Measurements from ENCODE around the gene SIX3.
A peak's percentile ranks its signal among the peaks of the same experiment; 100 is the strongest.

The SIX3 gene

DNA sequence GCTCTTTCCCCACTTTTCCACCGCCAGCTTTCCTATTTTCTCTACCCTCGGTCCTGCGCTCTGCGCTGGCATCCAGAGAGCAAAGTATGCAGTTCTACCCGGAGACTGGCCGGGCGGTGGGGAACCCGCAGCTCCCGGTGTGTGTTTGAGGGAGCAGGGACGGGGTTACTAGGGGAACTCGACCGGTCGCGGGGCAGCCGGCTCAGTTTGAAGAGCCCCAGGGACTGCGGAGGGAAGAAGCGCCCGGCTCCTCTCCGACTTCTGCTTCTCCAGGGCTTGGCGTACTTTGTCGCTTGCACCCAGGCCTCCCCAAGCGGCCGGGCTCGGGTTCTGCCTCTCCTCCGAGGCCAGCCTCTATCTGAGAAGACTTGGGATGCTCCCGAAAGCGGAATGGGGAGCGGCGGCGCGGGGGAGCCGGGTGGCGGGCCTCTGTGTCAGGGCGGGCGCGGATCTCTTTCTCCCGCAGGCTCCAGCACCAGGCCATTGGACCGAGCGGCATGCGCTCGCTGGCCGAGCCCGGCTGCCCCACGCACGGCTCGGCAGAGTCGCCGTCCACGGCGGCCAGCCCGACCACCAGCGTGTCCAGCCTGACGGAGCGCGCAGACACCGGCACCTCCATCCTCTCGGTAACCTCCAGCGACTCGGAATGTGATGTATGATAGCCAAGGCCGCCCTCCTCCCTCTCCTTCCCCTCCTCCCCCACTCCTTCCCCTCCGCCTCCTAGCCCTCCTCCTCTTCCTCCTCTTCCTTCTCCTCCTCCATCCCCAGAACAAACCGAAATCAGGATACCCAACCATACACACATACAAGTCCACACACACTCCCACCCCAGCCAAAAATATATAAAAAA is 2.8 kb downstream of the SIX3 start:
- no peak for DNase-seq

DNA sequence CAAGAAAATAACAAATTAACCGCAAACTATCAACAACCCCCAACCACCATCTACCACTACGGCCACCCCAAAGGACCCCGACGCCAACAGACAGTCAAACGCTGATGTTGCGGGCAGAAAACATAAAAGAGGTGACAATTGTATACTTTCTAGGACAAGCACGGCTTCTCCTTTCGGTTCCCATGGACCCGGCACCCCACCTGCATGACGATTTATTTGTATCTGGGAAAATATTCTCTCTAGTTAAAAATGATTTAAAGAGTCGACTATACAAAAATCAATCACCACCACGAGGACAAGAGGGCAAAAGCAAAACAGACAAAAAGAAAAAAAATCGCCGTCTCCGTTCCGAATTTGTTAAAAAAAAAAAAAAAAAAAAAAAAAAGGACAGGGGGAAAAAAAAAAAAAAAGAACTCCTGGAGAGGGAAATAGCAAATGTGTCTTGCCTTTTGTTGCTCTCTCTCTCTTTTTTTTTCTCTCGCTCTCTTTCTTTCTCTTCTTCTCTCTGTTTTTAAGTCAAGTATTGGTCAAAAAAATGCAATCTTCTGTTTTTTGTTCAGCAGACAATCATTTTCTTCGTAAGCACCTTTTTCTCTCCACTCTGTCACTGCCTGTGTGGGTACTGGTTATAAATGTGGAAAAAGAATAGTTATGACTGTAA is 3.6 kb downstream of the SIX3 start:
- DNase-seq, result no peak

GRCh38 chr2:44945676-44946371 is 4.3 kb downstream of the SIX3 start:
- no peak for DNase-seq

DNA sequence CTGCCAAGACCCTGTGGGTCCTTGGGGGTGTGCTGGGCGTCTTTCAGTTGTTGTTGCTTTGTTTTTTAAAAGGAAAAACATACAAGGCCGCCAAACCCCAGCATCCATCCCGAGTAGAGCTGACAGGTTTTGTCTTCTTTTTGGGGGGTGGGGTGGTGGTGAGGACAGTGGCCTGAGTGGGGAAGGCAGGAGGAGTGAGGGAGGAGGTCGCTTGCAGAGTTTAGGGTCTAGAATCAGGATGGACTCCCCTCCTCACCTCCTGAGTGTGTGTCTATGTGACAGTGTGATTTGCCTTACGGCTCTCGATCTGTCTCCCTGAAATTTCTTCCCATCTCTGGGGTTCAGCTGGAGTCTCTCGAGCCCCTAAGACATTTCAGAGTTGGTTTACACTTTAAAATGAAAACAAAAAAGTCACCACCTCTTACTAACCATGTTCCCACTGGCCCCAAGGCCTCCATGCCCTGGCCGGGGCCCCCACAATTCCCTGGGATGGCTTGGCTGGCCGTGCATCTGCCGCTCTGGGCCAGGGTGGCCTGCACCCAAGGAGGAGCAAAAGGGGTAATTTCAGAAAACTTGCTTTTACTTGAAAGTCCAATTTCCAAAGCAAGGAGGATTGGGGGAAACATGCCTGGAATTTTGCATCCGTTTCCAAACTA is 5.0 kb downstream of the SIX3 start:
- DNase-seq, result no peak

DNA sequence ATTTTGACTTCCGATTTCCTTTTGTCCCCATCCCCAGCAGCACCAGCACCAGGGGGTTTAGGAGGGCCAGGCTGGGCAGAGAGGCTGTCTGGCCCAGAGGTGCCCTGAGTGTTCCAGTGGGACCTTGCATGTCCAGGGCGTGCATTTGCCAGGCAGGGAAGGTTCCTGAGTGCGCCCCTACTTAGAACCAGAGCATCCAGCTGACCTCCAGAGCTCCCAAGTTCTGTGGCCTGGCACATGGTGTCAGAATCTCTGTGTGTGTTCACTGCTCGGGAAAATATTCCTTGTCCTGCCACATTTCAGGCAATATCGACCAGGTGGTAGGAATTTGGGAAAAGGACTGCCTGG is 5.5 kb downstream of the SIX3 start:
- no peak for DNase-seq

GRCh38 chr2:44948565-44949328 is 7.2 kb downstream of the SIX3 start:
- DNase-seq, result no peak

DNA sequence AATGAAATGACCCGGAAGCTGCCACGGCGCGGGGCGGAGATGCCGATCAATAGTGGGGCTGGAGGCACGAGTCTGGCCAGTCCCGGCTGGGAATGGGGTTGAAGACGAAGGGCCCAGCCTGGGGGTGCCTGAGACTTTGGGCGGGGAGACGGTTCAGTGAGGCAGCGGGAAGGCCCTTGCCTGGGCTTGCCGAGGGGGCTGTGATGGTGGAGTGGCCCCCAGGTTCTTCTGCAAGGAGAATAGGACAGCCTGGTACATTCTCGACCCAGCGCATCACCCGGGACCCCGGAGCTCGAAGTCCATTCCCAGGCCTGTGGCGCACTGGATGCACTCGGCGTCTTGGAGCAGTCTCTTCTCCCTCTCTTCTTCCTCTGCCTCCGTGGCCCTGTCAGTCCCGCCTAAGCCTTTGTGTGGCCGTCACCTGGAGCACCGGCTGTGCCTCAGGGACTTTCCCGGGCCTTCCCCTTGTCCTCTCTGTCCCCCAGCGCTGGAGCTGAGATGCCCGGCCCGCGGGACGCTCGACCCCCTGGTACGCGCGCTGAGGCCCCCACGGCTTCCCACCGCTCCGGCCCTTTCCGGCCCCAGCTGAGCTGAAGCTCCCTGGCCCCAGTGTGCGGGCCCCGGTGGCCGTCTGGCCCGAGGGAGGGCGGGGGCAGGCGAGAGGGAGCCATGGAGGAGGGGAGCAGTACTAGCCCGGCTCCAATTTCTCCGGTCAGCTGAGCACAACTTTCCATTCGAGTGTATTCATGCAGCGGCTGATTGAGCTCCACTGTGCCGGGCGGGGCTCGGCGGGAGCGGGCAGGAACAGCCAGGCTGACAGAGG is 8.0 kb downstream of the SIX3 start:
- DNase-seq, result no peak

- DNase-seq, result no peak
Measured at GRCh38 chr2:44950646-44951045, 9.1 kb downstream of the SIX3 start.

DNA sequence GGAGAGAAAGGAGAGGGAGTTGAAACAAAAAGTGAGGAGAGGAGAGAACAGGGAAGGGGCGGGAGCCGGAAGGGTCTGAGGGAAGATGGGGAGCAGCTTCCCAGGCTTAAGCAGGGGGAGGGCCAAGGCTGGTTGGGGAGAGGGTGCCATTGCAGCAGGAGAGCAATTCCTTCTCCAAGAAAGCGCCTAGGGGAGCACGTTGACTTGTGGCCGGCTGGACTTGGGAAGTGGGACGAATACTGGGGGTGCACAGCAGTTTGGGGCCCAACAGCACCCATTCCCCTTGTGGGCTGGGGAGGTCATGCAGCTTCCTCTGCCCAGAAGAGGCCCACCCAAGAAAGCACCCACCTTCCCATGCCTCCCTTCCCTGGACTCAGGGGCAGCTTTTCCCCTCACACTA is 9.6 kb downstream of the SIX3 start:
- DNase-seq, result no peak

- DNase-seq, result no peak
Measured at GRCh38 chr2:44951714-44952113, 10.2 kb downstream of the SIX3 start.

DNA sequence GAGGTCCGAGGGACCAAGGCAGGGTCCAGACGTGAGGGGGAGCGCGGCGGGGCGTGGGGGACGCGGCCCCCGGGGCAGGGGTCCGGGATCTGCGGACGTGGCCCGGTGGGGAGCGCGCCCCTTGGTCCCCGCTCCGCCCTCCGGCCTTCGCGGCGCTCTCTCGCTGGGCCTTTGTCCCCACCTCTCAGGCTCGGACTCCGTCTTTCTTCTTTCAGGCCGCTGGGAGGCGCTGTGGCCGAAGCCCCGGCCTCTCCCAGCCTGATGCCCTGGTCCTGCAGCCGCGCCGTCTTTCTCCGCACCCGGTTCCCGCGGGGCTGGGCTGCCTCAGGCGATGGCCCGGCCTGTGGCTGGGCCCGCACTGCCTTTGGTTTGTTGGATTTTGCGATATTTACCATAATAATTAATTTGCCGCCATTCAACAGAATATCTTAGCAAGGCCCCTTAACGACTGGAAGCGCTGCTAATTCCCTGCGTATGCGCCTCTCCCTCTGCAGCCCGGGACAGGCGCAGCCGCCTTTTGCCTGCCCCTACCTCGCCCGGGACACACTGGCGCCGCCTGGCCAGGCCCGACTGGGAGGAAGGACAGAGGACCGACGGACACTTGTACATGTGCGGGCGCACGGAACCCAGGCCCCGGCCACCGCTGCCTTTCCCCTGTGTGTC is 10.8 kb downstream of the SIX3 start:
- DNase-seq, result no peak

GRCh38 chr2:44952806-44953498 is 11.4 kb downstream of the SIX3 start:
- no peak for DNase-seq

GRCh38 chr2:44953499-44953883 is 12.0 kb downstream of the SIX3 start:
- no peak for DNase-seq

GRCh38 chr2:44954447-44954888 is 13.0 kb downstream of the SIX3 start:
- DNase-seq, result no peak

- no peak for DNase-seq
Measured at GRCh38 chr2:44954889-44955592, 13.5 kb downstream of the SIX3 start.

DNA sequence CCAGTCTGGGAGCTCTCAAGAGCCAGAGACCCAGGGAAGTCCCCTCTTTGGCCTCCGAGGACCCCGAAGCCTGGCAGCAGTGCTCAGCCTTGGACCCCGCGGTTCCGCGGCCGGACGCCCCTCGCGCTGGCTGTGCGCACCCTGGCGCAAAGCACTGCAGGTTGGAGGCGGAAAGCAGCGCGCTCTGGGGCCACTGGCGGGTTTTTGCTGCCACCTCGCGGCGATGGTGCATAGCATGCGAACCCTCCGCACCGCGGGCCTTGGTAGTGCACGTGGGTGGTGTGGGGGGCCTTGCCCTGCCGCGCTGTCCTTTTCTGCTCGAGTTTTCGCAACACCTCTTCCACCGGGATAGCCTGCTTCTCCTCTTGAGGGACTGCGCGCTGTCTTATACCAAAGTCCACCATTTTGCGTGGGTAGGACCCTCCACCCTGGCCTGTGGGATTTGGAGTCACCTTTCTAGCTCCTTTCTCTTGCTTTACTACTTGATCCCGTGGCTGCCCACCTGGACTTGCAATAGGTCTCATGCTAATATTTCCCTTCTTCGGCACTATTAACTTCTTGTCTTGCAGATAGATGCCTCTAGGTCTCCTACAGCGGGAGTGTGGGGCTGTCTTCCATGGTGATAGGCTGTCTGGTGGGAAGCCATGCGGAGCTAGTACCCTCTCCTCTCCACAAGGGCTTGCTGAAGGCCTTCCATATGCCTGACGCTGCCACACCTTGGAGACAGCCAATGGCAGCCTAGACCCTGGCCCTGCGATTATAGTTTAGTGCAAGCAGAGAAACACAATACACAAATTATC is 14.3 kb downstream of the SIX3 start:
- peak; percentile 38 to 75 (median 52) for DNase-seq

DNA sequence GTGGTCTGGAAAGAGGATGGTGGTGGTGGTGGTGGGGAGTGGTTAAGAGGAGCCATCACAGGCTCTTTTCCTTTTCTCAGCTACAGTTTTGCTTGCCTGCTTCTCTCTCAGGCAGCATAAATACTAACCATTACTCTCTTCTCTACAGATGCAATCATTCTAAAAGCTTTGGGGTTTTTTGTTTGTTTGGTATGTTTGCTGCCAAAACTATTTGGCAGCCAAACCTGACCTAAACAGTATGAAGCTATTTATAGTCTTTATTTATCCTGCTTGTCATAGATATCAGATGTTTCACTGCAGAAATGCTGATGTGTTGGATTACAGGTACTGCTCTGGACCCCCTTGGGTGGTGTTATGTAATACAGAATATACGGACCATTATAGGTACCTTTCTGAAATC is 15.3 kb downstream of the SIX3 start:
- no peak for DNase-seq

DNA sequence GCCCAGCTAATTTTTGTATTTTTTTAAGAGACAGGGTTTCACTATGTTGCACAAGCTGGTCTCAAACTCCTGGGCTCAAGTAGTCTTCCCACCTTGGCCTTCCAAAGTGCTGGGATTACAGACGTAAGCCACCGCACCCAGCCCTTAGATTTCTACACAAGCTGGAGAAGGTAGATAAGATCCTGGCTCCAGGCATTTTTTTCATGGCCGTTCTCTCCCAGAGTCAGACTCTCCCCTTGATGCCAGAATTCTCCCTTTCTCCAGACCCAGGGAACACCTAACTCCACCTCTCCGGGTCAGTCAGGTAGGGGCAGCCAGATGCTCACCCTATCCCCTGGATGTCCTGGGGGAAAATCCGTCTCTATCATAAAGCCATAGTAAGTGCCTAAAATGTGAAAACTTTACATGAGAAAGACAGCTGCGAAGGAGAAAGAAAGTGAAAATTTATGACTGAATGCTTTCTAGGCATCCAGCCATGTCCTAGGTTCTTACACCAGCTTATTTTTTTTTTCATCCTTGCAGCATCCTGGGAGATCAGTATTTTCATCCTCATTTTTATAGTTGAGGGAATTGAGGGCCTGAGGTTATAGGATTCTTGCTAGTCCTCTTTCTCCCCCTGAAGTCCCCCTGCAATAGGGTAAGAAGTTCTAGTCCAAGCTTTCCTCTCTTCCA is 16.3 kb downstream of the SIX3 start:
- DNase-seq, result no peak
